Measurements from ENCODE around the gene SAXO2.
A peak's percentile ranks its signal among the peaks of the same experiment; 100 is the strongest.

The SAXO2 gene

GRCh38 chr15:82303956-82304777 lies 41.5 kb downstream of the SAXO2 start:
- TF ChIP-seq CTCF (IDR thresholded peaks at IDR 0.05; ENCODE audit: poor library complexity, severe bottlenecking): no peak
- DNase-seq (ENCODE audit: low spot score) (peak; percentile 67), ATAC-seq (ENCODE audit: low read depth) (no peak)
- no peaks in the 10 kb centered on the region for H3K36me3 ChIP-seq (ENCODE audit: low read depth)
- no peak overlapping the region for H3K27ac ChIP-seq (ENCODE audit: poor library complexity, severe bottlenecking)
- no peaks in the 10 kb centered on the region for H3K4me1 ChIP-seq (ENCODE audit: insufficient read depth, poor library complexity, severe bottlenecking)
- H3K27me3 ChIP-seq (ENCODE audit: insufficient read depth, poor library complexity, severe bottlenecking): no peaks in the 10 kb centered on the region
- H3K9me3 ChIP-seq (ENCODE audit: severe bottlenecking): no peaks in the 10 kb centered on the region
- H3K4me3 ChIP-seq (ENCODE audit: severe bottlenecking): no peak overlapping the region

- peak; percentile 41 for DNase-seq (ENCODE audit: low spot score)
- H3K9me3 ChIP-seq (ENCODE audit: severe bottlenecking): no peaks in the 10 kb centered on the region
- no peaks in the 10 kb centered on the region for H3K27me3 ChIP-seq (ENCODE audit: insufficient read depth, poor library complexity, severe bottlenecking)
- H3K27ac ChIP-seq (ENCODE audit: poor library complexity, severe bottlenecking): no peak overlapping the region
- TF ChIP-seq CTCF (IDR thresholded peaks at IDR 0.05; ENCODE audit: poor library complexity, severe bottlenecking): no peak
- no peak for ATAC-seq (ENCODE audit: low read depth)
- no peaks in the 10 kb centered on the region for H3K36me3 ChIP-seq (ENCODE audit: low read depth)
- no peaks in the 10 kb centered on the region for H3K4me1 ChIP-seq (ENCODE audit: insufficient read depth, poor library complexity, severe bottlenecking)
- no peak overlapping the region for H3K4me3 ChIP-seq (ENCODE audit: severe bottlenecking)
These were observed 42.1 kb downstream of the SAXO2 start for GRCh38 chr15:82304778-82305090.

GRCh38 chr15:82305621-82306048 lies 43.0 kb downstream of the SAXO2 start:
- TF ChIP-seq CTCF (IDR thresholded peaks at IDR 0.05; ENCODE audit: poor library complexity, severe bottlenecking): no peak
- no peaks in the 10 kb centered on the region for H3K4me1 ChIP-seq (ENCODE audit: insufficient read depth, poor library complexity, severe bottlenecking)
- ATAC-seq (ENCODE audit: low read depth) (no peak), DNase-seq (ENCODE audit: low spot score) (peak; percentile 61)
- no peak overlapping the region for H3K4me3 ChIP-seq (ENCODE audit: severe bottlenecking)
- no peaks in the 10 kb centered on the region for H3K9me3 ChIP-seq (ENCODE audit: severe bottlenecking)
- H3K27ac ChIP-seq (ENCODE audit: poor library complexity, severe bottlenecking): no peak overlapping the region
- H3K27me3 ChIP-seq (ENCODE audit: insufficient read depth, poor library complexity, severe bottlenecking): no peaks in the 10 kb centered on the region
- no peaks in the 10 kb centered on the region for H3K36me3 ChIP-seq (ENCODE audit: low read depth)

GRCh38 chr15:82306791-82307713 lies 44.4 kb downstream of the SAXO2 start:
- Histone ChIP-seq H3K36me3 (ENCODE audit: low read depth) (no peaks in the 10 kb centered on the region), H3K27ac (ENCODE audit: poor library complexity, severe bottlenecking) (no peak overlapping the region), H3K9me3 (ENCODE audit: severe bottlenecking) (no peaks in the 10 kb centered on the region), H3K27me3 (ENCODE audit: insufficient read depth, poor library complexity, severe bottlenecking) (no peaks in the 10 kb centered on the region), H3K4me1 (ENCODE audit: insufficient read depth, poor library complexity, severe bottlenecking) (no peaks in the 10 kb centered on the region), H3K4me3 (ENCODE audit: severe bottlenecking) (no peak overlapping the region)
- ATAC-seq (ENCODE audit: low read depth): no peak
- DNase-seq (ENCODE audit: low spot score): peak; percentile 59
- no peak for TF ChIP-seq CTCF (IDR thresholded peaks at IDR 0.05; ENCODE audit: poor library complexity, severe bottlenecking)

Measured in RWPE2 (cell line).